CD1c-positive myeloid dendritic cell (primary cell): ENCODE measurements around the gene RAI1.
A peak's percentile ranks its signal among the peaks of the same experiment; 100 is the strongest.
"Not testable (repeated sequence)": the region's sequence is repeated elsewhere in the genome, so short reads cannot be mapped to it uniquely, and the experiment has no call there.

Experiments used
- DNase-seq: peaks from one replicate; pipeline ENCODE4 v3.0.0-alpha.2; 2016; ENCODE audit errors: extremely low spot score

The RAI1 gene, protein sequence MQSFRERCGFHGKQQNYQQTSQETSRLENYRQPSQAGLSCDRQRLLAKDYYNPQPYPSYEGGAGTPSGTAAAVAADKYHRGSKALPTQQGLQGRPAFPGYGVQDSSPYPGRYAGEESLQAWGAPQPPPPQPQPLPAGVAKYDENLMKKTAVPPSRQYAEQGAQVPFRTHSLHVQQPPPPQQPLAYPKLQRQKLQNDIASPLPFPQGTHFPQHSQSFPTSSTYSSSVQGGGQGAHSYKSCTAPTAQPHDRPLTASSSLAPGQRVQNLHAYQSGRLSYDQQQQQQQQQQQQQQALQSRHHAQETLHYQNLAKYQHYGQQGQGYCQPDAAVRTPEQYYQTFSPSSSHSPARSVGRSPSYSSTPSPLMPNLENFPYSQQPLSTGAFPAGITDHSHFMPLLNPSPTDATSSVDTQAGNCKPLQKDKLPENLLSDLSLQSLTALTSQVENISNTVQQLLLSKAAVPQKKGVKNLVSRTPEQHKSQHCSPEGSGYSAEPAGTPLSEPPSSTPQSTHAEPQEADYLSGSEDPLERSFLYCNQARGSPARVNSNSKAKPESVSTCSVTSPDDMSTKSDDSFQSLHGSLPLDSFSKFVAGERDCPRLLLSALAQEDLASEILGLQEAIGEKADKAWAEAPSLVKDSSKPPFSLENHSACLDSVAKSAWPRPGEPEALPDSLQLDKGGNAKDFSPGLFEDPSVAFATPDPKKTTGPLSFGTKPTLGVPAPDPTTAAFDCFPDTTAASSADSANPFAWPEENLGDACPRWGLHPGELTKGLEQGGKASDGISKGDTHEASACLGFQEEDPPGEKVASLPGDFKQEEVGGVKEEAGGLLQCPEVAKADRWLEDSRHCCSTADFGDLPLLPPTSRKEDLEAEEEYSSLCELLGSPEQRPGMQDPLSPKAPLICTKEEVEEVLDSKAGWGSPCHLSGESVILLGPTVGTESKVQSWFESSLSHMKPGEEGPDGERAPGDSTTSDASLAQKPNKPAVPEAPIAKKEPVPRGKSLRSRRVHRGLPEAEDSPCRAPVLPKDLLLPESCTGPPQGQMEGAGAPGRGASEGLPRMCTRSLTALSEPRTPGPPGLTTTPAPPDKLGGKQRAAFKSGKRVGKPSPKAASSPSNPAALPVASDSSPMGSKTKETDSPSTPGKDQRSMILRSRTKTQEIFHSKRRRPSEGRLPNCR (N-terminal part only)

DNA sequence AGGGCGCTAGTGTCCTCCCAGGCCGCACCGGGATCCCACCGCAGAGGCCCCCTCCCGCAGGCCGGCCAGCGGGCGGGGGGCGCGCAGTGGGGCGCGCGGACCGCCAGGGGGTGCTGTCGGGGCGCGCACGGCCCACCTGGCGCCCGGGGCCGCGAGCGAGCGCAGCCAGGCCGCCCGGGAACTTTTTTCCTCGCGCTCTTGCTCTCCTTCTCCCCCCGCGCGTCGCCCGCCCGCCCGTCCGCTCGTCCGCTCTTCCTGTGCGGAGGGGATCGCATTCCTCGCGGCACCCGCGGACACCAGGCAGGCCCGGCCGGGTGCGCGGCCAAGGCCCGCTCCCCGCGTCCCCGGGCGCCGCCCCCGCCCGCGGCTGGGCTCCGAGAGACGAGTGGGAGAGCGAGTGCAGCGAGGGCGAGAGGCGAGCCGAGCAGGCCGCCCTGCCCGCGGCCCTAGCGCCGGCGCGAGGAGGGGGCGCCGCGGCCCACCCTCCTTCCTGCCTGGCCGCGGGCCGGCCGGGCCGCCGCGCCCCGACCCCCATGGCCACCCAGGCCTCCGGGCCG is at the start of gene RAI1:
Gene RAI1 (plus strand): TSS at position 272 of the 557 bp plus-strand sequence. CDS start 111,491 bp downstream, outside the sequence.
- DNase-seq = peak; percentile 85

DNA sequence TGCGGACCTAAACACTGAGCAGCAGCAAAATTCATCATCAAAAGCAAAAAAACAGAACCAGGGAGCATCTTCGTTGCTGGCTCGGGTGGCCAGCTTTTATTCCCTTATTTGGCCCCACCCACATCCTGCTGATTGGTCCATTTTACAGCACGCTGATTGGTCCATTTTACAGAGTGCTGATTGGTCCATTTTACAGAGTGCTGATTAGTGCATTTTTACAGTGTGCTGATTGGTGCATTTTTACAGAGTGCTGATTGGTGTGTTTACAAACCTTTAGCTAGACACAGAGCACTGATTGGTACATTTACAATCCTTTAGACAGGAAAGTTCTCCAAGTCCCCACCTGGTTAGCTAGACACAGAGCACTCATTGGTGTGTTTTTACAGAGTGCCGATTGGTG is 48.6 kb upstream of the RAI1 start:
- DNase-seq = peak; percentile 32

DNA sequence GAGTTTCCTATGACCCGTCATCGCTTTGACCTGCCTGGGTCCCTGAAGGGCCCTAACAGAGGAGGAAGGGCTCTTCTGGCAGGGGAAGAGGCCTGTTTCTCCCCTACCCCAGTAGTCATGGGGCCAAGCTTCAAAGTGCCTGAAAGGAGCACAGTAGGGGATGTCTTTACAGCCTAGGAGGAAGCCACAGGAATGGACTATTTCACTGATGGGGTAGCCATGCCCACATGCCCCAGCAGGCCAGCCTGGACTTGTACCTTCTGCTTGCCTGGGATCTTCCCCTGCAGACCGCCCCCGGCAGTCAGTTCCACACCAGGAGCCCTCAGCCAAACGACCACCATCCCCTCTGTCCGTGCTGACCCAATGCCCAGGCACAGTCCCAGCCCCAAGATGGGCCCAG is 47.9 kb upstream of the RAI1 start:
- DNase-seq = no peak

DNA sequence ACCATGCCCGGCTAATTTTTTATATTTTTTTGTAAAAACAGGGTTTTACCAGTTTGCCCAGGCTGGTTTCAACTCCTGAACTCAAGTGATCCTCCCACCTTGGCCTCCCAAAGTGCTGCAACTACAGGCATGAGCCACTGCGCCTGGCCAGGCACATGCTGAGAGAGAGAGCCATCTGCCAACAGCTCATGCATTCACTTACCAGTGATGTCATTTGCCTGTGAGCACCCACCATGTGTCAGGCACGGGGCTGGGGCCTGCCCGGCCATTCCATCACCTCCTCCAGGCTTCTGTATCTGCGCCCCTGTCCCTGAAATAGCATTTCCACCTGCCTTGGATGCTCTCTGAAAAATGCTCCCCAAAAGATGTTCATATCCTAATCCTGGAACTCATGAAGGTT is 46.1 kb upstream of the RAI1 start:
- no peak for DNase-seq

DNA sequence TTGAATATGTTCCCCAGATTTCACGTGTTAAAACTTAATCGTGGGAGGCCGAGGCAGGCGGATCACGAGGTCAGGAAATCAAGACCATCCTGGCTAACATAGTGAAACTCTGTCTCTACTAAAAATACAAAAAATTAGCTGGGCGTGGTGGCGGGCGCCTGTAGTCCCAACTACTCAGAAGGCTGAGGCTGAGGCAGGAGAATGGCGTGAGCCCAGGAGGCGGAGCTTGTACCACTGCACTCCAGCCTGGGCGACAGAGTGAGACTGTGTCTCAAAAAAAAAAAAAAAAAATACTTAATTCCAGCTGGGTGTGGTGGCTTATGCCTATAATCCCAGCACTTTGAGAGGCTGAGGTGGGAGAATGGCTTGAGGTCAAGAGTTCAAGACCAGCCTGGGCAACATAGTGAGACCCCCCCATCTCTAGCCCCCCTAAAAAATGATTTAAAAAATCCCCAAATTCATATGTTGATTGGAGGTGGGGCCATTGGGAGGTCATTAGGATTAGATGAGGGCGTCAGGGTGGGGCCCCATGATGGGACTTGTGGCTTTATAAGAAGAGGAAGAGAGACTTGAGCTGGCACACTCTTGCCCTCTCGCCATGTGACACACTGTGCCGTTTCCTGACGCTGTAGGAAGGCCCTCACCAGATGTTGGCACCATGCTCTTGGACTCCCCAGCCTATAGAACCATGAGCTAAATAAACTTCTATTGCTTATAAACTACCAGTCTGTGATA is 45.6 kb upstream of the RAI1 start:
- peak; percentile 66 for DNase-seq

DNA sequence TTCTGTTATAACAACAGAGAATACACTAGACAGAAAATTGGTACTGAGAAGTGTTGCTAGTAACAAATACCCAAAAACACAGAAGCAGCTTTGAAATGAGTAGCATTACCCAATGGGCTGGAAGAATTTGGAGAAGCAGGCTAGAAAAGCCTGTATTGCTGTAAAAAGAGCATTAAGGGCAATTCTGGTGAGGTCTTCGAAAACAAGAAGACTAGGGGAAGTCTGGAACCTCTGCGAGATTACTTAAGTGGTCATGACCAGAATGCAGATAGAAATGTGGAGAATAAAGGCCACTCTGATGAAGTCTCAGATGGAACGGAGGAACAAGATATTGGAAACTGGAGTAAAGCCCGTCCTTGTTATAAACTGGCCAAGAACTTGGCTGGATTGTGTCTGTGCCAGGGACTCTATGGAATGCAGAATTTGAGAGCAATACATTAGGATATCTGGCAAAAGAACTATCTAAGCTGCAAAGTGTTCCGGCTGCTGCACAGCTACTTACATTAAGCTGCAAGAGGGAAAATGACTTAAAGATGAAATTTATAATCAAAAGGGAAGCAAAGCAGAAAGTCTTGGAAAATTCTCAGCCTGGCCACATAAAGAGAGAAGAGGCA is 44.9 kb upstream of the RAI1 start:
- peak; percentile 24 for DNase-seq

DNA sequence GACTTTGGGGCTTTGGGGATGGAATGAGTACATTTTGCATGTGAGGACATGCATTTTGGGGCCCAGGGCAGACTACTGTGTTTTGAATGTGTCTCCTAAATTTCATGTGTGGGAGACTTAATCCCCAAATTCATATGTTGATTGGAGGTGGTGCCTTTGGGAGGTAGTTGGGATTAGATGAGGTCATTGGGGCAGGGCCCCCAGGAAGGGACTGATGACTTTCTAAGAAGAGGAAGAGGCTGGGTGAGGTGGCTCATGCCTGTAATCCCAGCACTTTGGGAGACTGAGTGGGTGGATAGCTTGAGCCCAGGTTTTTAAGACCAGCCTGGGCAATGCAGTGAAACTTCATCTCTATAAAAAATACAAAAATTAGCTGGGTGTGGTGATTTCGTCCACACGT is 42.8 kb upstream of the RAI1 start:
- DNase-seq = peak; percentile 34

DNA sequence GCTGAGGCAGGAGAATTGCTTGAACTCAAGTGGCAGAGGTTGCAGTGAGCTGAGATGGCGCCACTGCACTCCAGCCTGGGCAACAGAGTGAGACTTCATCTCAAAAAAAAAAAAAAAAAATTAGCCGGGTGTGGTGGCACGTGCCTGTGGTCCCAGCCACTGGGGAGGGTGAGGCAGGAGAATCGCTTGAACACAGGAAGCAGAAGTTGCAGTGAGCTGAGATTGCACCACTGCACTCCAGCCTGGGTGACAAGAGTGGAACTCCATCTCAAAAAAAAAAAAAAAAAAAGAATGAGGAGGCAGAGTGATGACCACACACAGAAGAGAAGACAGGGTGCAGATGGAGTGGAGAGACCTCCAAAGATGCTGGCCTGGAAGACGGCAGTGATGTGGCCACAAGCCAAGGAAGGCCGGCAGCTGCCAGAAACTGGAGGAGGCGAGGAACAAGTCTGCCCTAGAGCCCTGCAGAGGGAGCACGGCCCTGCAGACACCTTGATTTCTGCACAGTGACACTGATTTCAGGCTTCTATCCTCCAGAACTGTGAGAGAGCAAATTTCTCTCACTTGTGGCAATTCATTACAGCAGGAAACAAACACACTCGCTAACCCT is 41.5 kb upstream of the RAI1 start:
- peak; percentile 25 for DNase-seq

DNA sequence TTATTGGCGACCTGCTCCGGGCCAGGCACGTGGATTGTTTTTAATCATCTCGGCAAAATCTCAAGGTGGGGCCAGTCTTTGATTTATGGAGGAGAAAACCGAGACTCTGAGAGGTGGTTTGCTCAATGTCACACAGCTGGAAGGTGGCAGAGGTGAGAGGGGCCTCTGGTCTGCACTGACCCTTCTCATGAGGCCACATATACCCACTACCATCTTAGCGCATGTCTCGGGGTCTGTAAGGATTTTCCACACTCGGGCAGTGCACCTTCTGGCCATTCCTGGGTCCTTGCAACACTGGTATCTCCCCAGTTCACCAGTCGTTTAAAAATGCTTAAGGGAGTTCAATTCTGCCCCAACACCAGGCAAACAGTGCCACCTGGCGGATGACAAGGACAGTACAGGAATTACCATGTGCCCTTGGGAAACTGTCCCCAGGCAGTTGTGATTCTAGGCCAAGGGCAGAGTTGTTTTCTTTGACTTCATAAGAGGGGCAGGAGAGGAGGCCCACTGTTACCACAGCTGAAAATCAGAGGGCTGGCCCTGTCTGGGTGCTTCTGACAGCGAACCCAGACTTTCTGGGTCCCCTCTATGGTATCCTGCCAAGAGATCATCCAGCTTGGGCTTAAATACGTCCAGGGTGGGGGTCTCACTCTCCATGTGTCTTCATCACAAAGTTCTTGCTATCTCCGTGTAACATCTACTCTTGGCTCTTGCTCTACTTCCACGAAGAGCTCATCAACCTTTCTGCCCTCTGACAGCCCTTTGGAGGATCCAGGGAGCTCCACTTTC is 39.4 kb upstream of the RAI1 start:
- peak; percentile 90 for DNase-seq

DNA sequence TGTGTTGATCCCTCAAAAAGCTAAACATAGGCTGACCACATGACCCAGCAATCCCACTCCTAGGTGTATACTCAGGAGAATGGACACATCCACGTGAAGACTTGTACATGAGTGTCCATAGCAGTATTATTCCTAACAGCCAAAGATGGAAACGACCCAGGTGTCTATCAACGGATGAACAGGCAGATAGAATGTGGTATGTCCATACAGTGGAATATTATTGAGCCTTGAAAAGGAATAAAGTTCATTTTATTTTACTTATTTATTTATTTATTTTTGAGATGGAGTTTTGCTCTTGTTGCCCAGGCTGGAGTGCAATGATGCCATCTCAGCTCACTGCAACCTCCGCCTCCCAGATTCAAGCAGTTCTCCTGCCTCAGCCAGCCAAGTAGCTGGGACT is 36.1 kb upstream of the RAI1 start:
- DNase-seq = not testable (repeated sequence)

DNA sequence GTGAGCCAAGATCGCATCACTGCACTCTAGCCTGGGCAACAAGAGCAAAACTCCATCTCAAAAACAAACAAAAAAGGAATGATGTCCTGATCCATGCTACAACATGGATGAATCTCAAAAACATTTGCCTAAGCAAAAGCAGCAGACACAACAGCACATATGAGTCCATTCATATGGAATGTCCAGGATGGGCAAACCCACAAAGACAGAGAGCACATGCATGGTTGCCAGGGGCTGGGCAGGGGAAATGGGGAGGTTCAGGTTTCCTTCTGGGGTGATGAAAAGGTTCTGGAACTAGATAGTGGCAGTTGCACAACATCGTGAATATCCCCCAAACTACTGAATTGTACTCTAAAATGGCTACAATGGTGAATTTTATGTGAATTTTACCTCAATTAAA is 35.3 kb upstream of the RAI1 start:
- DNase-seq = no peak

DNA sequence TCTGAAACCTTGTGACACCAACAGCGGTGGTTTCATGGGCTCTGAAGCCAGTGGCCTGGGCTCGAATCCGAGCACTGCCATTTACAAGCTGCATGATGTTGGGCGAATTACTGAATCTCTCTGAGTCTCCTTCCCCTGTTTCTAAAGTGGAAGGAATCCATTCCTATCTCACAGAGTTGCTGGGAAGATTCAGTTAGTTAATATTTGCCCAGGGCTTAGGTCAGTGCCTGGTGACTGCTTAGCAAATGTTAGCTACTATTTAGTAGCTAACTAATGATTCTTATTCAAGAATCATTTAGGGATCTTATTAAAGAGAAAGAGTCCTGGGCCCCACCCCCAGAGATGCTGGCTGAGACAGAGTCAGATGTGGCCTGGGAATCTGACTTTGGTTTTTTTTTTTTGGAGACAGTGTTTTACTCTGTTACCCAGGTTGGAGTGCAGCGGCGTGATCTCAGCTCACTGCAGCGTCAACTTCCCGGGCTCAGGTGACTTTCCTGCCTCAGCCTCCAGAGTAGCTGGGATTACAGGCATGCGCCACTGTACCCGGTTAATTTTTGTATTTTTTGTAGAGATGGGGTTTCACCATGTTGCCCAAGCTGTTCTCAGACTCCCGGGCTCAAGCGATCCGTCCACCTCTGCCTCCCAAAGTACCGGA is 33.6 kb upstream of the RAI1 start:
- no peak for DNase-seq

DNA sequence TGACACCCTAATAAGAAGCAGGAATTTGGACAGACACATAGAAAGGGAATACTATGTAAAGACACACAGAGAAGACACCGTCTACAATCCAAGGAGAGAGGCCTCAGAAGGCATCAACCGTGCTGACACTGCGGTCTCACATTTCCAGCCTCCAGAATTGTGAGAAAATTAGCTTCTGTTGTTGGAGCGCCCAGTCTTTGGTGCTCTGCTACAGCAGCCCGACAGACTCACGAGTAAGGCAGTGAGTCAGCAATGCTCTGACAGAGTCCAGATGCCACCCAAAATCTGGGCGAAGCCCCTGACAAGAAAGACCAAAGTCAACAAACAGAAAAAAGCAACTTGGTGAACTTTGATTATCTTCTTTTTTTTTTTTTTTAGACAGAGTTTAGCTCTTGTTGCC is 32.5 kb upstream of the RAI1 start:
- no peak for DNase-seq

DNA sequence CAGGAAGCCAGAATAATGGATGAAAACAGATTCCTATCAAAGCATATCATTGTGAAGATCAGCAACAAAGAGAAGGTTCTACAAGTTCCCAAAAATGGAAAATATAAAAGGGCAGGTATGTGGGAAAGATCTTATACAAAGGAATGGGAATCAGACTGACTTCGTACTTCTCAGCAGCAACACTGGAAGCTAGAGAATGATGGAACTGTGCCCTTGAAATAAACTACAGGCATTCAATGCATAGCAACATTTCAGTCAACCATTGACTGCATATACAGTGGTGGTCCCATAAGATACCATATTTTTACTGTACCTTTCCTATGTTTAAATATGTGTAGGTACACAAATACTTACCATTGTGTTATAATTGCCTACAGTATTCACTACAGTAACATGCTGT is 30.3 kb upstream of the RAI1 start:
- no peak for DNase-seq

DNA sequence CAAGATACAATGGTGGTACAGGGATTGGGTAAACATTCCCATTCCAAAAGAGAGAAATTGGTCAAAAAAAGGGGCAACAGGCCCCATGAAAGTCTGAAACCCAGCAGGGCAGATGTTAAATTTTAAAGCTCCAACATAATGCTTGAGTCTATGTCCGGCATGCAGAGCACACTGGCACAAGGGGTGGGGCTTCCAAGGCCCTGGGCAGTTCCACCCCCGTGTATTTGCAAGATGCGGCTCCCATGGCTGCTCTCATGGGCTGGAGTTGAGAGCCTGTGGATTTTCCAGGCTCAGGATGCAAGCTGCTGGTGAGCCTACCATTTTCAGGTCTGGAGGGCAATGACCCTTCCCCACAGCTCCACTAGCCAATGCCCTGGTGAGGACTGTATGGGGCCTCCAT is 27.9 kb upstream of the RAI1 start:
- DNase-seq = no peak

DNA sequence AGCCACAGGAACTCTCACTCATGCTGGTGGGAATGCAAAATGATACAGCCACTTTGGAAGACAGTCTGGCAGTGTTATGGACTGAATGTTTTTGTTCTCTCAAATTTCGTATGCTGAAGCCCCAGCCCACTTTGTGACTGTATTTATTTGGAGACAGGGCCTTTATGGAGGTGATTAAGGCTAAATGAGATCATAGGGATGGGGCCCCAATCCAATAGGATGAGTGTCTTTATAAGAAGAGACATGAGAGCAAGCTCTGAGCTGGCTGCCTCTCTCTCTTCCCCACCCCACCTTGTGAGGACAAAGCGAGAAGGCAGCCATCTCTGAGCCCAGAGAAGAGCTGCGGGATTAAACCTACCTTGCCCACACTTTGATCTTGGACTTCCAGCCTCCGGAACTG is 21.9 kb upstream of the RAI1 start:
- DNase-seq = no peak

DNA sequence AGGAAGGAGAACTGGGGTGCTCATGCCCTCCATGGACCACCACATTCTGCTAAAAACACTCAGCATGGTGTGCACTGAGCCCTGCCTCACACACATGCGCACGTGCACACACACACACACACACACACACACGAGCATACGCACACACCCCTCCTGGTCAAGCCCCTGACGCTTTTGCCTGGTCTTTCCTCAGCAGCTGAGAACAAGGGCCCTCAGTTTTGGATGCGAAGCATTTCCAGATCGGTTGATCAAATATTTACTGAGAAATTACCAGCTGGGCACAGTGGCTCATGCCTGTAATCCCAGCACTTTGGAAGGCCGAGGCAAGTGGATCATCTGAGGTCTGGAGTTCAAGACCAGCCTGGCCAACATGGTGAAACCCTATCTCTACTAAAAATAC is 20.1 kb upstream of the RAI1 start:
- no peak for DNase-seq

DNA sequence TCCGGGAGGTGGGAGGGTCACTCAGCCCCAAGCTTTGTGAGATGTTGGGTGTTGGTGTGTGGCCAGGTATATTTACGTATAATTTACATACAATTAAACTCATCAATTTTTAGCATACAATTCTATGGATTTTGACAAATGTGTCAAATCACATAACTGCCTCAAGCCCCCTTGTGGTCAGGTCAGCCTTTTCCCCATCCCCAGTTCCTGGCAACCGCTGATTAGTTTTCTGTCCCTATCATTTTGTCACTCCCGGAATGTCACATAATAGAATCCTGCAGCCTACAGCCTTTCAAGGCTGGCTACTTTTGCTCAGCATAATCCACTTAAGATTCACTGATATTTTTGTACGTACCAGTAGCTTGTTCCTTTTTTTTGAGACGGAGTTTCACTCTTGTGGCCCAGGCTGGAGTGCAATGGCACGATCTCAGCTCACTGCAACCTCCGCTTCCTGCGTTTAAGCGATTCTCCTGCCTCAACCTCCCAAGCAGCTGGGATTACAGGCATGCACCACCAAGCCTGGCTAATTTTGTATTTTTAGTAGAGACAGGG is 19.3 kb upstream of the RAI1 start:
- DNase-seq = peak; percentile 23
